Measurements from ENCODE around the gene FILIP1.

DNA sequence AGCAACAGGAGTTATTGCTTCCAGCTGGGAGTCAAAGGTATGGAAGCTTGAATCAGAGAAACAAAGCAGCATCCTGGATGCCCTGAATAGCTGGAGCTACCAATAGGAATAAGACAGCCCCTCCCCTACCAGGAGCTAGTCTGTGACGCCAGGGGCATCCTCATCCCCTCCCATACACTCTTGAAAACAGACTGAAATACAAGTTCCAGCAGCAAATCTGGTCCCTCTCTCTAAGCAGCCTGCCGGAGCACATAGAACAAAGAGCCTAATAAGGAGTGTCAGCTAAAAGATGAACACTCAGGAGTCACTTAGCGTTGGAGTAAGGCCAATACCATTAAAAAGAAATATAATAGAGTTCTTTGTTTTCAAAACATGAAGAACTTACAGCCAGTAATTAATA is 25.6 kb downstream of the FILIP1 start:
- TF ChIP-seq, protein P1, sequence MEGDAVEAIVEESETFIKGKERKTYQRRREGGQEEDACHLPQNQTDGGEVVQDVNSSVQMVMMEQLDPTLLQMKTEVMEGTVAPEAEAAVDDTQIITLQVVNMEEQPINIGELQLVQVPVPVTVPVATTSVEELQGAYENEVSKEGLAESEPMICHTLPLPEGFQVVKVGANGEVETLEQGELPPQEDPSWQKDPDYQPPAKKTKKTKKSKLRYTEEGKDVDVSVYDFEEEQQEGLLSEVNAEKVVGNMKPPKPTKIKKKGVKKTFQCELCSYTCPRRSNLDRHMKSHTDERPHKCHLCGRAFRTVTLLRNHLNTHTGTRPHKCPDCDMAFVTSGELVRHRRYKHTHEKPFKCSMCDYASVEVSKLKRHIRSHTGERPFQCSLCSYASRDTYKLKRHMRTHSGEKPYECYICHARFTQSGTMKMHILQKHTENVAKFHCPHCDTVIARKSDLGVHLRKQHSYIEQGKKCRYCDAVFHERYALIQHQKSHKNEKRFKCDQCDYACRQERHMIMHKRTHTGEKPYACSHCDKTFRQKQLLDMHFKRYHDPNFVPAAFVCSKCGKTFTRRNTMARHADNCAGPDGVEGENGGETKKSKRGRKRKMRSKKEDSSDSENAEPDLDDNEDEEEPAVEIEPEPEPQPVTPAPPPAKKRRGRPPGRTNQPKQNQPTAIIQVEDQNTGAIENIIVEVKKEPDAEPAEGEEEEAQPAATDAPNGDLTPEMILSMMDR (IDR thresholded peaks at IDR 0.05), result no peak
- TF ChIP-seq POLR2AphosphoS5 (IDR thresholded peaks at IDR 0.05), result no peak
- no peak for TF ChIP-seq POLR2A (IDR thresholded peaks at IDR 0.05)

All from upper lobe of left lung (tissue), 4 donors.